ENCODE measurements around the gene IL11.

- TF ChIP-seq CTCF (IDR thresholded peaks at IDR 0.05 in 4 of 5, conservative IDR thresholded peaks at IDR 0.05 in 1 of 5): no peak
- no peak for TF ChIP-seq POLR2A (IDR thresholded peaks at IDR 0.05)
Observed at GRCh38 chr19:55406091-55406825, 36.0 kb upstream of the IL11 start.
